Type B pancreatic cell (in vitro differentiated cells): ENCODE measurements around the gene ARMH1. TPM values are rescaled to one million over a fixed set of nuclear protein-coding genes. Genes with fewer than 3 reads are reported as not detected.

Source experiments
- DNase-seq: peaks from one replicate; pipeline ENCODE4 v3.0.0; 2021; ENCODE audit warnings: mixed read lengths; ENCODE audit not compliant: unreplicated experiment; ENCODE audit errors: extremely low spot score
- H3K27ac Mint-ChIP-seq: 2 replicates; pipeline ENCODE4 v1.8.0; 2021; ENCODE audit warnings: mild to moderate bottlenecking, mixed read lengths
- H3K27me3 Mint-ChIP-seq: 2 replicates; pipeline ENCODE4 v1.8.0; 2021; ENCODE audit warnings: mixed read lengths
- H3K36me3 Mint-ChIP-seq: 2 replicates; pipeline ENCODE4 v1.8.0; 2021; ENCODE audit warnings: mixed read lengths
- H3K4me1 Mint-ChIP-seq: one replicate; pipeline ENCODE4 v1.8.0; 2021; ENCODE audit warnings: mixed read lengths; ENCODE audit not compliant: unreplicated experiment
- H3K4me3 Mint-ChIP-seq: 2 replicates; pipeline ENCODE4 v1.8.0; 2021; ENCODE audit warnings: mild to moderate bottlenecking, mixed read lengths
- H3K9me3 Mint-ChIP-seq: 2 replicates; pipeline ENCODE4 v1.8.0; 2021; ENCODE audit warnings: mixed read lengths
- CTCF ChIP-seq: fragments of 200-600 bp; sonication (generic); conservative IDR thresholded peaks from 2 replicates; pipeline ENCODE4 v1.5.0; 2021; ENCODE audit warnings: antibody characterized with exemption, mild to moderate bottlenecking
- total RNA-seq: library from RNA; stranded (reverse); gene quantifications from 2 replicates; pipeline ENCODE4 v1.2.1, GENCODE V29; 2021; ENCODE audit warnings: low replicate concordance

The ARMH1 gene
- total RNA-seq, 1 donor from 2014 or later: 11.6 TPM

GRCh38 chr1:44723496-44724295 lies 49.2 kb downstream of the ARMH1 start:
- Mint-ChIP-seq H3K4me1 (no peaks in the 10 kb centered on the region), H3K36me3 (no peaks in the 10 kb centered on the region), H3K27ac (no peak overlapping the region), H3K27me3 (no peaks in the 10 kb centered on the region), H3K4me3 (no peak overlapping the region), H3K9me3 (no peaks in the 10 kb centered on the region)
- no peak for DNase-seq
- TF ChIP-seq CTCF: no peak

DNA sequence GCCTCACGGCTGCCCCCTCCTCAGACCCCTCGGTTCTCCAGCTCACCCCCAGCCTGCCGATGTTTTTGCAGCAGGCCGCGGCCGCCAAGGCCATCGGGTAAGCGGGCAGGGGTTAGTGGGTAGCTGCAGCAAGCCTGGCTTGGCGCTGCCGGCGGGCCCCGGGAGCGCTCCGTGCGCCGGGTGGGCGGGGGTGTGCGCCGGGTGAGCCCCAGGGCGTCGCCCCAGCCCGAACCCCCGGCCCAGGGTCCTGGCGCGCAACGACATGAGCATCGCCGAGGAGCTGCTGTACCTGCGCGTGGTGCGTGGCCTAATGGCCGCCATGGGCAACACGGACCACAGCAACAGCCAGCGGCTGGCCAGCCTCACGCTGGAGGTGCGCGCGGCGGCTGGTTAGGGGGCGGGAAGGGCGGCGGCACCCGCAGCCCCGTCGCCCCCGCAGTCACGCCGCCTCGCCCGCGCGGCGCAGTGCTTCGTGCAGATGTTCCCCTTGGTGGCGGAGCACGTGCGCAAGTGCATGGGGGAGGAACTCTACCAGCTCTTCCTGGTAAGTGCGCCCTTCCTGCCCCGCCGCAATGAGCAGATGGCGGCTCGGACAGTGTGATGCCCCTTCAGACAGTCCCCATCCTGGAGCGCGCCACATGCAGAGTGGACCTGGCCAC lies 49.9 kb downstream of the ARMH1 start:
- DNase-seq: no peak
- Mint-ChIP-seq H3K4me1 (peaks cover 4% of the 10 kb centered on the region), H3K27me3 (peaks cover 3% of the 10 kb centered on the region), H3K36me3 (no peaks in the 10 kb centered on the region), H3K9me3 (peaks cover 4% of the 10 kb centered on the region), H3K4me3 (no peak overlapping the region), H3K27ac (no peak overlapping the region)
- no peak for TF ChIP-seq CTCF

DNA sequence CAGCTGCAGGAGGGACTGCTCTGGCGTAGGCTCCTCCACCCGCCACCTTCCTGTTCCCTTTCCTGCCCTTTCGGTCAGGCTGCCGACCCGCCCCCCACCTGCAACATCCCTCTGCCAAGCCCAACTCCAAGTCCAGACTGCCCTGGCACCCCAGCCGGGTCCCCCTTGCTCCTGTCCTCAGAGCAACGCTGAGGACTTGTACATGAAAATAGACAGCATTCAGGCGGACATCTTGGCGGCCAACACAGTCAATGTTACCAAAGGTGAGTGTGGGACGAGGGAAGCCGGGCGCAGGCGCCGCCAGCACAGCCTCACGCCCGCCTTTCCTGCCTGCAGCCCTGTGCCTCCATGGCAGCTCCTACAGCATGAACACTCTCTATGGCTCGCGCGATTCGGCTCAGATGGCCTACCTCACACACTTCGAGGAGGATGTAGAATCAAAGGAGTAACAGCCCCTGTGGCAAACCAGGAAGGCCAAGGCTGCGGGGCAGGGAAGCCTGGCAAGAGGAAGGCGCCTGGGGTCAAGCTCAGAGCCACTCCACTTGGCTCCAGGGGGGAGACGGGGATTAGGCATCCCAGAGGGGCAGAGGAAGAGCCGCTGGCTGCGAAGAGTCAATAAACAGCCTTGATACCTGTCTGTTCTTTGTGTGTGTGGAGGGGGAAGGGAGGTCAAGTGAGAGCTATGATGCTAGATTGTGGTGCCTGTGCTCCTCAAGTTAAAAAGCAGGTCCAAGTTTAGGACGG lies 50.6 kb downstream of the ARMH1 start:
- Mint-ChIP-seq H3K4me1 (peaks cover 4% of the 10 kb centered on the region), H3K9me3 (peaks cover 4% of the 10 kb centered on the region), H3K27ac (no peak overlapping the region), H3K36me3 (no peaks in the 10 kb centered on the region), H3K27me3 (peaks cover 3% of the 10 kb centered on the region), H3K4me3 (no peak overlapping the region)
- no peak for TF ChIP-seq CTCF
- no peak for DNase-seq

DNA sequence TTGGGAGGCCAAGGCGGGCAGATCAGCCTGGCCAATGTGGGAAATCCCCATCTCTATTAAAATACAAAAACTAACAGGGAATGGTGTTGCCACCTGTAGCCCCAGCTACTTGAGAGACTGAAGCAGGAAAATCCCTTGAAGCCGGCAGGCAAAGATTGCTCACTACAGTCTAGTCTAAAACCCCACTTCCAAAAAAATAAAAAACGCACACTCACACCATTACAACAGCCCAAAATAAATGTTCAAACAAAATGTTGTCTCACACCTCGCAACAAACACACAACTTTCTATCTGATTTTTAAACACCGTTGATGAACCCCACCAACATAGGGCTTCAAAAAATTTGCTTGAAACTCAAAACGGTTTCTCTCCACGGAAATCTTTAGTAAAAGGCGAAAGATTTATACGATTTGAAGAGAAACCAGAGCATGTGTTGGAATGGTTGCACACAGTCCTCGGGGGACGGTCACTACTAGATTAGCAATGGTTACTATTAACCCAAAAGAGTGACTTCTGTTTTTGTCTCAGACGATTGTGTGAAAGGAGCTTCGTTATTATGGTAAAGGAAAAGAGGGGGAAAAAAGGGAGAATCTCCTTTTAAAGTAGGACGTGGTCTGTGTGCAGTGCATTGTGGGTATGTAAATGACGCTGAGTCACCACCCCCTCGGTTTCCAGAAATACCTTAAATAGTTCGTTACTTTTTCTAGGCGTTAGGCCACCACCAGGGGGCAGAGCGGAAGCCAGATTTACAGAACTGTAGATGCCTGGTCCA lies 56.4 kb downstream of the ARMH1 start, which contains the start of gene RNU5D-1:
Gene RNU5D-1, minus strand, starts transcription at position 430 of the 772 bp plus-strand sequence.
- H3K4me1 Mint-ChIP-seq: peaks cover 10% of the 10 kb centered on the region

More for the DNA sequence above, 56.4 kb downstream of the ARMH1 start, which contains the start of gene RNU5D-1:
- peak; percentile 84 for DNase-seq
- Mint-ChIP-seq H3K27ac (peak within 1 kb of the TSS; percentile 99), H3K4me3 (peak within 1 kb of the TSS; percentile 75), H3K27me3 (peaks cover 5% of the 10 kb centered on the region), H3K36me3 (no peaks in the 10 kb centered on the region), H3K9me3 (peaks cover 4% of the 10 kb centered on the region)
- peak; percentile 93 for TF ChIP-seq CTCF
